ENCODE results near the gene CRK. TPM values are rescaled to one million over a fixed set of nuclear protein-coding genes. Genes with fewer than 3 reads are reported as not detected.
"Not testable (repeated sequence)": the region's sequence is repeated elsewhere in the genome, so short reads cannot be mapped to it uniquely, and the experiment has no call there.

Gene CRK
- total RNA-seq, 1 experiment from 2014 or later: 72.3 TPM

- H3K4me3 ChIP-seq (ENCODE audit: low read depth, low read length): no peak overlapping the region
- H3K4me1 ChIP-seq: peaks cover 57% of the 10 kb centered on the region
- no peak for DNase-seq
- POLR2A ChIA-PET: no interaction called here
- Mint-ChIP-seq H3K27ac (ENCODE audit: unreplicated experiment) (no peak overlapping the region), H3K9me3 (ENCODE audit: unreplicated experiment) (no peaks in the 10 kb centered on the region), H3K4me1 (ENCODE audit: low read depth, unreplicated experiment) (peaks cover 30% of the 10 kb centered on the region), H3K4me3 (ENCODE audit: unreplicated experiment) (no peak overlapping the region), H3K36me3 (ENCODE audit: insufficient read depth, unreplicated experiment) (peaks cover 83% of the 10 kb centered on the region), H3K27me3 (ENCODE audit: insufficient read depth, unreplicated experiment) (no peaks in the 10 kb centered on the region)
- no peak for TF ChIP-seq CTCF (IDR thresholded peaks at IDR 0.05; ENCODE audit: insufficient read depth in 1 of 2, low read depth in 1 of 2, low read length in 1 of 2, severe bottlenecking in 1 of 2, unreplicated experiment in 1 of 2)
- CTCF ChIA-PET: interaction anchor here (0.6 to 2.2 kb wide), 2 partner anchors 26 to 28 kb away, joined by 3 to 10 read pairs; no protein-coding TSS in a partner anchor
- no TSS peak for BruUV-seq (replicated peaks)
- no peaks in the 10 kb centered on the region for H3K9me3 ChIP-seq
- intact Hi-C loops (cut with micrococcal nuclease; ENCODE audit: unreplicated experiment): no loop called here
- peaks cover 3% of the 10 kb centered on the region; the same call in 1 of the 2 replicates for H3K36me3 ChIP-seq (ENCODE audit: control insufficient read depth, insufficient read depth, low read length)
- H3K27me3 ChIP-seq (replicated peaks; ENCODE audit: control insufficient read depth, insufficient read depth, low read length): no peaks in the 10 kb centered on the region
Measured at GRCh38 chr17:1391577-1391976, 64.5 kb downstream of the CRK start.

- intact Hi-C loops (cut with micrococcal nuclease; ENCODE audit: unreplicated experiment): no loop called here
- Mint-ChIP-seq H3K36me3 (ENCODE audit: insufficient read depth, unreplicated experiment) (peaks cover 79% of the 10 kb centered on the region), H3K27ac (ENCODE audit: unreplicated experiment) (peak overlapping the region; percentile 25), H3K27me3 (ENCODE audit: insufficient read depth, unreplicated experiment) (no peaks in the 10 kb centered on the region), H3K4me1 (ENCODE audit: low read depth, unreplicated experiment) (peaks cover 30% of the 10 kb centered on the region), H3K4me3 (ENCODE audit: unreplicated experiment) (peak overlapping the region; percentile 12), H3K9me3 (ENCODE audit: unreplicated experiment) (no peaks in the 10 kb centered on the region)
- H3K27me3 ChIP-seq (replicated peaks; ENCODE audit: control insufficient read depth, insufficient read depth, low read length): no peaks in the 10 kb centered on the region
- no peaks in the 10 kb centered on the region for H3K9me3 ChIP-seq
- no peak for TF ChIP-seq CTCF (IDR thresholded peaks at IDR 0.05; ENCODE audit: insufficient read depth in 1 of 2, low read depth in 1 of 2, low read length in 1 of 2, severe bottlenecking in 1 of 2, unreplicated experiment in 1 of 2)
- POLR2A ChIA-PET: interaction anchor here (1.2 kb wide), 1 partner anchor 125 kb away, joined by 3 read pairs; no protein-coding TSS in a partner anchor
- H3K4me1 ChIP-seq: peaks cover 57% of the 10 kb centered on the region
- no peak overlapping the region for H3K4me3 ChIP-seq (ENCODE audit: low read depth, low read length)
- no peaks in the 10 kb centered on the region; the same call in 1 of the 2 replicates for H3K36me3 ChIP-seq (ENCODE audit: control insufficient read depth, insufficient read depth, low read length)
- CTCF ChIA-PET: interaction anchor here (0.6 to 2.2 kb wide), 2 partner anchors 25 to 29 kb away, joined by 3 to 10 read pairs; no protein-coding TSS in a partner anchor
- DNase-seq: peak in 1 of 2 experiments; percentile 68
- TSS peak; percentile 0 for BruUV-seq (replicated peaks)
Measured at GRCh38 chr17:1390432-1391367, 65.3 kb downstream of the CRK start.

- peaks cover 23% of the 10 kb centered on the region for H3K4me1 Mint-ChIP-seq (ENCODE audit: low read depth, unreplicated experiment)
- H3K9me3 Mint-ChIP-seq (ENCODE audit: unreplicated experiment); H3K36me3 ChIP-seq (ENCODE audit: control insufficient read depth, insufficient read depth, low read length); POLR2A ChIA-PET; H3K27me3 ChIP-seq (replicated peaks; ENCODE audit: control insufficient read depth, insufficient read depth, low read length); H3K9me3 ChIP-seq; H3K27me3 Mint-ChIP-seq (ENCODE audit: insufficient read depth, unreplicated experiment); intact Hi-C loops (cut with micrococcal nuclease; ENCODE audit: unreplicated experiment); BruUV-seq (replicated peaks); H3K27ac Mint-ChIP-seq (ENCODE audit: unreplicated experiment); H3K4me3 ChIP-seq (ENCODE audit: low read depth, low read length); H3K4me3 Mint-ChIP-seq (ENCODE audit: unreplicated experiment): not testable (repeated sequence)
- peaks cover 75% of the 10 kb centered on the region for H3K36me3 Mint-ChIP-seq (ENCODE audit: insufficient read depth, unreplicated experiment)
- peaks cover 47% of the 10 kb centered on the region for H3K4me1 ChIP-seq
- DNase-seq: peak in 1 of 2 experiments; percentile 22
- CTCF ChIA-PET: interaction anchor here (0.6 kb wide), 1 partner anchor 245 kb away, joined by 5 read pairs; no protein-coding TSS in a partner anchor
Measured at GRCh38 chr17:1387490-1388227, 68.4 kb downstream of the CRK start.

- H3K9me3 ChIP-seq; H3K4me3 Mint-ChIP-seq (ENCODE audit: unreplicated experiment); BruUV-seq (replicated peaks); H3K27me3 ChIP-seq (replicated peaks; ENCODE audit: control insufficient read depth, insufficient read depth, low read length); H3K9me3 Mint-ChIP-seq (ENCODE audit: unreplicated experiment); H3K4me3 ChIP-seq (ENCODE audit: low read depth, low read length); H3K27me3 Mint-ChIP-seq (ENCODE audit: insufficient read depth, unreplicated experiment); intact Hi-C loops (cut with micrococcal nuclease; ENCODE audit: unreplicated experiment); H3K36me3 ChIP-seq (ENCODE audit: control insufficient read depth, insufficient read depth, low read length); DNase-seq; POLR2A ChIA-PET; H3K27ac Mint-ChIP-seq (ENCODE audit: unreplicated experiment): not testable (repeated sequence)
- peaks cover 25% of the 10 kb centered on the region for H3K4me1 Mint-ChIP-seq (ENCODE audit: low read depth, unreplicated experiment)
- H3K4me1 ChIP-seq: peaks cover 38% of the 10 kb centered on the region
- CTCF ChIA-PET: interaction anchor here (0.8 kb wide), 1 partner anchor 21 kb away, joined by 8 read pairs; no protein-coding TSS in a partner anchor
- peaks cover 75% of the 10 kb centered on the region for H3K36me3 Mint-ChIP-seq (ENCODE audit: insufficient read depth, unreplicated experiment)
Measured at GRCh38 chr17:1386675-1387190, 69.3 kb downstream of the CRK start.

Measured in Caco-2 (cell line).